B cell (primary cell): ENCODE measurements around the gene GTF2A1L. TPM values are rescaled to one million over a fixed set of nuclear protein-coding genes. Genes with fewer than 3 reads are reported as not detected.

Experiments used
- ATAC-seq: fragments of 200-7000 bp; cut with Tn5 transposase; one replicate; pipeline ENCODE4 v1.10.0; 2021; ENCODE audit warnings: low read depth, mild to moderate bottlenecking, moderate number of reproducible peaks, moderate library complexity
- CTCF ChIA-PET: fragments of 350-600 bp; sonication (Branson Sonifier 250); formaldehyde crosslinking; loops from one replicate; lab custom pipeline; 2021; ENCODE audit warnings: antibody characterized with exemption, inconsistent platforms; lab: Charles Lee
- POLR2A ChIA-PET: fragments of 350-600 bp; sonication (Branson Sonifier 250); formaldehyde crosslinking; loops from one replicate; lab custom pipeline; 2021; ENCODE audit warnings: antibody characterized with exemption; lab: Charles Lee
- DNase-seq: peaks from one replicate; pipeline ENCODE4 v3.0.0; 2013
- H2AFZ ChIP-seq: 2 replicates; pipeline ENCODE4 v1.6.1; 2012; ENCODE audit warnings: mild to moderate bottlenecking, low read depth, low read length; ENCODE audit not compliant: insufficient read depth, poor library complexity, severe bottlenecking
- H3K27ac ChIP-seq, 2 donors: 1 replicate in 1 of 2; 2 replicates in 1 of 2; pipeline ENCODE4 v1.5.1; 2012 to 2013; ENCODE audit warnings: low read length in 2 of 2, mild to moderate bottlenecking in 2 of 2, moderate library complexity in 1 of 2
- H3K27me3 ChIP-seq, 4 experiments: fragments of 200-600 bp in 1 of 4; sonication (generic) in 1 of 4; replicated peaks in 1 of 4; 1 replicate in 2 of 4; 2 replicates in 2 of 4; pipeline versions ENCODE4 v1.6.1 to v1.7.0; 2013 to 2016; ENCODE audit warnings: low read length in 3 of 4, mild to moderate bottlenecking in 2 of 4, mixed read lengths in 1 of 4, moderate library complexity in 1 of 4; ENCODE audit not compliant: insufficient read depth in 4 of 4, control insufficient read depth in 3 of 4; ENCODE audit errors: control extremely low read depth in 1 of 4
- H3K36me3 ChIP-seq, 2 experiments: replicated peaks in 1 of 2; 1 replicate in 1 of 2; 2 replicates in 1 of 2; pipeline versions ENCODE4 v1.6.1 to v1.7.1; 2013; ENCODE audit warnings: low read length in 1 of 2; ENCODE audit not compliant: insufficient read depth in 2 of 2, control insufficient read depth in 1 of 2; ENCODE audit errors: control extremely low read depth in 1 of 2, extremely low read depth in 1 of 2
- H3K4me1 ChIP-seq, 2 donors: fragments of 200-600 bp in 1 of 2; sonication (generic) in 1 of 2; 1 replicate in 1 of 2; 2 replicates in 1 of 2; pipeline versions ENCODE4 v1.5.1 to v1.6.1; 2013 to 2017; ENCODE audit warnings: low read length in 2 of 2; ENCODE audit not compliant: control insufficient read depth in 2 of 2, insufficient read depth in 2 of 2
- H3K4me2 ChIP-seq: replicated peaks from 2 replicates; pipeline ENCODE3; 2012; ENCODE audit warnings: mild to moderate bottlenecking, low read depth, low read length; ENCODE audit not compliant: poor library complexity, severe bottlenecking
- H3K4me3 ChIP-seq, 5 experiments: fragments of 200-600 bp in 1 of 5; sonication (generic) in 1 of 5; 1 replicate in 3 of 5; 2 replicates in 2 of 5; pipeline versions ENCODE4 v1.5.1 to v1.7.0; 2011 to 2016; ENCODE audit warnings: low read length in 4 of 5, mild to moderate bottlenecking in 4 of 5, low read depth in 2 of 5, control low read depth in 1 of 5, moderate library complexity in 1 of 5; ENCODE audit not compliant: insufficient read depth in 1 of 5; ENCODE audit errors: control extremely low read depth in 1 of 5, extremely low read depth in 1 of 5
- H3K79me2 ChIP-seq: fragments of 200-600 bp; sonication (generic); one replicate; pipeline ENCODE4 v1.6.0; 2016; ENCODE audit warnings: low read length; ENCODE audit not compliant: control insufficient read depth, insufficient read depth
- H3K9ac ChIP-seq: fragments of 200-600 bp; sonication (generic); 2 replicates; pipeline ENCODE4 v1.6.1; 2017; ENCODE audit warnings: mild to moderate bottlenecking, low read length, moderate library complexity
- H3K9me3 ChIP-seq, 3 donors: one replicate each; pipeline versions ENCODE4 v1.6.1 to v1.7.1; 2013; ENCODE audit warnings: low read length in 2 of 3; ENCODE audit not compliant: control insufficient read depth in 2 of 3, insufficient read depth in 1 of 3; ENCODE audit errors: control extremely low read depth in 1 of 3
- H4K20me1 ChIP-seq: 2 replicates; pipeline ENCODE4 v1.6.0; 2012; ENCODE audit warnings: mild to moderate bottlenecking, low read length; ENCODE audit not compliant: insufficient read depth, control insufficient read depth, poor library complexity, severe bottlenecking
- H3K27ac Mint-ChIP-seq: one replicate; pipeline ENCODE4 v1.8.0; 2021; ENCODE audit warnings: mixed read lengths
- H3K27me3 Mint-ChIP-seq: one replicate; pipeline ENCODE4 v1.8.0; 2021; ENCODE audit warnings: mixed read lengths
- H3K4me1 Mint-ChIP-seq: one replicate; pipeline ENCODE4 v1.8.0; 2021; ENCODE audit warnings: mixed read lengths
- H3K4me3 Mint-ChIP-seq: one replicate; pipeline ENCODE4 v1.8.0; 2021; ENCODE audit warnings: mixed read lengths
- H3K9me3 Mint-ChIP-seq: one replicate; pipeline ENCODE4 v1.8.0; 2022; ENCODE audit warnings: mixed read lengths; ENCODE audit not compliant: insufficient read depth
- CTCF ChIP-seq: fragments of 200-600 bp; IDR thresholded peaks from one replicate; pipeline ENCODE4 v1.8.0; 2022; ENCODE audit warnings: antibody characterized with exemption, mild to moderate bottlenecking
- EZH2 ChIP-seq: IDR thresholded peaks from 2 replicates; pipeline ENCODE4 v1.6.1; 2012; ENCODE audit warnings: borderline replicate concordance, low read depth, mild to moderate bottlenecking, moderate library complexity, low read length; ENCODE audit not compliant: insufficient read depth, poor library complexity, severe bottlenecking
- WGBS: methylation state at CpG from one replicate; pipeline ENCODE4 v1.1.5; 2013; ENCODE audit warnings: missing lambda C conversion rate; ENCODE audit not compliant: insufficient coverage; 5-methylcytosine and 5-hydroxymethylcytosine counted together
- intact Hi-C: fragments of 100-400 bp; cut with micrococcal nuclease; formaldehyde crosslinking; loops from one replicate; pipeline ENCODE4 v1.10.0; 2022
- polyA plus RNA-seq: library from polyadenylated mRNA; depleted of rRNA; stranded (reverse); fragments of >200 nt; gene quantifications from 2 replicates; pipeline ENCODE4 v1.2.3, GENCODE V29; 2012
- total RNA-seq, 2 donors: library from RNA; stranded (reverse); fragments of 120-200 nt in 1 of 2; gene quantifications; 1 replicate in 1 of 2; 2 replicates in 1 of 2; pipeline versions ENCODE4 v1.2.3 to v1.2.4, GENCODE V29; 2013 to 2022

GTF2A1L gene
- total and polyA plus RNA-seq, 2 donors (not counting 1 experiment from before 2014, with no cell fraction given), result not detected

DNA sequence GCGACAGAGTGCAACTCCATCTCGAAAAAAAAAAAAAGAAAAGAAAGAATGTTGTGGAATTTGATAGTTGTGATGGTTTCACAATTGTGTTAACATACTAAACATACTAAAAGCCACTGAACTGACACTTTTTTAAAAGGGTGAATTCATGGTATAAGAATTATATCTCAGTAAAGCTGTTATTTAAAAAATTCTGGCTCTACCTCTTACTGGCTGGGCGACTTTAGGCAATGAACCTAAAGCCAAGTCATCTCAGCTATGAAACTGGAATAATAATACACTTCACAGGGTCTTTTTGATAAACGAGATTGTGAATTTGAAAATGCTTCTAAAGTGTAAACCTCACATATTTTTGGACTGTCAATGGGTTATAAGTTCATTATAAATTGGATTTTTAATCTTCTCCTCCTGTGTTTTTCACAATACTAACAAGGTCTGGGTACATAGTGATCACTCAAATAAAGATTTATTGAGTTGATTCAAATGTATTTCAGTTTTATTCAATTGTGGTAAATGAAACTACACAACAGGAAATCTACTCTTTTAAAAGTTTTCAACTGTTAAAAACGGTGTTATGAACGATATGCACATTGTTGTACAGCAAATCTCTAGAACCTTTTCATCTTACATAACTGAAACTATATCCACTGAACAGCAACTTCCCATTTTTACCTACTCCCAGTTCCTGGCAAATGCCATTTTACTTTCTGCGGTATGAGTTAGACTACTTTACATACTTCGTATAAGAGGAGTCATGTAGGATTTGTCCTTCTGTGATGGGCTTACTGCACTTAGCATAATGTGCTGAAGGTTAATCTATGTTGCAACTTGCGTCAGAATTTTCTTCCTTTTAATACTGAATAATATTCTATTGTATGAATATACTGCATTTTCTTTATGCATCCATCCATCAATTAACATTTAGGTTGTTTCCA is 43.0 kb upstream of the GTF2A1L start:
- peaks cover 7% of the 10 kb centered on the region for H3K27me3 Mint-ChIP-seq
- peak overlapping the region; percentile 28 for H2AFZ ChIP-seq
- no peak overlapping the region for H3K27ac ChIP-seq
- no peak overlapping the region for H3K27ac Mint-ChIP-seq
- no peaks in the 10 kb centered on the region for H3K9me3 Mint-ChIP-seq
- no peak overlapping the region for H3K4me3 Mint-ChIP-seq
- POLR2A ChIA-PET, result no interaction called here
- no peak overlapping the region for H3K4me2 ChIP-seq
- no peaks in the 10 kb centered on the region for H4K20me1 ChIP-seq
- no peaks in the 10 kb centered on the region for H3K27me3 ChIP-seq
- H3K4me3 ChIP-seq, result no peak overlapping the region
- WGBS, result no CpG with 5 or more reads among the region's 9 CpGs
- no peak overlapping the region for H3K9ac ChIP-seq
- H3K4me1 ChIP-seq, result no peaks in the 10 kb centered on the region
- no peaks in the 10 kb centered on the region for H3K36me3 ChIP-seq
- DNase-seq (no peak), ATAC-seq (no peak)
- no peaks in the 10 kb centered on the region for H3K9me3 ChIP-seq
- TF ChIP-seq CTCF, result no peak
- TF ChIP-seq EZH2, result no peak
- intact Hi-C loops, result no loop called here
- CTCF ChIA-PET, result no interaction called here
- H3K4me1 Mint-ChIP-seq, result peaks cover 4% of the 10 kb centered on the region
- H3K79me2 ChIP-seq, result no peaks in the 10 kb centered on the region

DNA sequence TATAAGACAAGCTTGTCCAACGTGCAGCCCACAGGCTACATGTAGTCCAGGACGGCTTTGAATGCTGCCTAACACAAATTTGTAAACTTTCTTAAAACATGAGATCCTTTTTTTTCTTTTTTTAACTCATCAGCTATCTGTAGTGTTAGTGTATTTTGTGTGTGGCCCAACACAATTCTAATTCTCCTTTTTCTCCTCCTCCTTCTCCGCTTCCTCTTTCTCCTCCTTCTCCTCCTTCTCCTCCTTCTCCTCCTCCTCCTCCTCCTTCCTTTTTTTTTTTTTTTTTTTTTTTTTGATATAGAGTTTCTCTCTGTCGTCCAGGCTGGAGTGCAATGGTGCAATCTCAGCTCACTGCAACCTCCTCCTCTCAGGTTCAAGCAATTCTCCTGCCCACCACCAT is 39.3 kb upstream of the GTF2A1L start:
- Histone ChIP-seq H3K27ac (no peak overlapping the region), H3K36me3 (no peaks in the 10 kb centered on the region), H2AFZ (no peak overlapping the region), H3K4me2 (no peak overlapping the region), H3K27me3 (peaks cover 0 to 6% (median 0%) of the 10 kb centered on the region in 4 experiments), H3K4me3 (no peak overlapping the region), H3K79me2 (no peaks in the 10 kb centered on the region), H3K9ac (no peak overlapping the region), H4K20me1 (no peaks in the 10 kb centered on the region), H3K4me1 (no peaks in the 10 kb centered on the region), H3K9me3 (no peaks in the 10 kb centered on the region)
- intact Hi-C loops, result no loop called here
- TF ChIP-seq EZH2, result no peak
- TF ChIP-seq CTCF, result no peak
- peaks cover 18% of the 10 kb centered on the region for H3K27me3 Mint-ChIP-seq
- no peak overlapping the region for H3K27ac Mint-ChIP-seq
- no peaks in the 10 kb centered on the region for H3K9me3 Mint-ChIP-seq
- WGBS, result no CpG with 5 or more reads among the region's 4 CpGs
- ATAC-seq, result no peak
- no peak for DNase-seq
- no peak overlapping the region for H3K4me3 Mint-ChIP-seq
- H3K4me1 Mint-ChIP-seq, result peaks cover 4% of the 10 kb centered on the region
- POLR2A ChIA-PET, result no interaction called here
- CTCF ChIA-PET, result no interaction called here
